Activated CD4-positive, alpha-beta T cell treated with anti-CD3 and anti-CD28 coated beads for 48 hours (primary cell): ENCODE data around the gene RIC1.
"Not testable (repeated sequence)": the region's sequence is repeated elsewhere in the genome, so short reads cannot be mapped to it uniquely, and the experiment has no call there.

ENCODE experiments used
- DNase-seq: peaks from one replicate; pipeline ENCODE4 v3.0.0-alpha.2; 2020

The RIC1 gene

GRCh38 chr9:5683591-5683990, 54.7 kb downstream of the RIC1 start:
- DNase-seq, result not testable (repeated sequence)

GRCh38 chr9:5684101-5684500, 55.2 kb downstream of the RIC1 start:
- DNase-seq, result no peak

GRCh38 chr9:5688109-5688508, 59.2 kb downstream of the RIC1 start:
- no peak for DNase-seq

- DNase-seq, result no peak
Measured at GRCh38 chr9:5690278-5690677, 61.4 kb downstream of the RIC1 start.

GRCh38 chr9:5695860-5696259, 67.0 kb downstream of the RIC1 start:
- DNase-seq, result no peak

GRCh38 chr9:5696884-5697283, 68.0 kb downstream of the RIC1 start:
- no peak for DNase-seq

GRCh38 chr9:5698004-5698403, 69.1 kb downstream of the RIC1 start:
- no peak for DNase-seq

- no peak for DNase-seq
Measured at GRCh38 chr9:5698810-5699556, 70.1 kb downstream of the RIC1 start.

- no peak for DNase-seq
Measured at GRCh38 chr9:5708414-5708813, 79.5 kb downstream of the RIC1 start.

- DNase-seq, result no peak
Measured at GRCh38 chr9:5712651-5713390, 83.9 kb downstream of the RIC1 start.

- no peak for DNase-seq
Measured at GRCh38 chr9:5714501-5715401, 85.8 kb downstream of the RIC1 start.

- DNase-seq, result no peak
Measured at GRCh38 chr9:5715548-5716127, 86.7 kb downstream of the RIC1 start.

GRCh38 chr9:5717434-5717833, 88.5 kb downstream of the RIC1 start:
- not testable (repeated sequence) for DNase-seq

GRCh38 chr9:5718296-5719032, 89.6 kb downstream of the RIC1 start:
- no peak for DNase-seq

- DNase-seq, result no peak
Measured at GRCh38 chr9:5719100-5719926, 90.4 kb downstream of the RIC1 start.

GRCh38 chr9:5720151-5720550, 91.2 kb downstream of the RIC1 start:
- DNase-seq, result no peak

GRCh38 chr9:5721279-5722087, 92.6 kb downstream of the RIC1 start:
- DNase-seq, result no peak

GRCh38 chr9:5722679-5723078, 93.8 kb downstream of the RIC1 start:
- not testable (repeated sequence) for DNase-seq

- DNase-seq, result no peak
Measured at GRCh38 chr9:5735072-5735471, 106.2 kb downstream of the RIC1 start.

GRCh38 chr9:5736563-5737346, 107.8 kb downstream of the RIC1 start:
- DNase-seq, result no peak
